ENCODE measurements around the gene FBXO21. TPM values are rescaled to one million over a fixed set of nuclear protein-coding genes. Genes with fewer than 3 reads are reported as not detected.

FBXO21 gene
- polyA plus RNA-seq, 3 donors = 7.7 to 19.1 (median 17.2) TPM

DNA sequence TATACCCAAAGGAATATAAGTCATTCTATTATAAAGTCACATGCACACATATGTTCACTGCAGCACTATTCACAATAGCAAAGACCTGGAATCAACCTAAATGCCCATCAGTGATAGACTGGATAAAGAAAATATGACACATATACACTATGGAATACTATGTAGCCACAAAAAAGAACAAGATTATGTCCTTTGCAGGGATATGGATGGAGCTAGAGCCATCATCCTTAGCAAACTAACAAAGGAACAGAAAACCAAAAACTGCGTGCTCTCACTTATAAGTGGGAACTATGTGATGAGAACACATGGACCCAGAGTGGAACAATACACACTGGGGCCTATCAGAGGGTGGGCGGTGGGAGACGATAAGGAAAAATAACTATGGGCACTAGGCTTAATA, 21.3 kb downstream of the FBXO21 start:
- Mint-ChIP-seq H3K27ac (no peak overlapping the region), H3K27me3 (ENCODE audit: low read depth in 3 of 3) (peaks cover 0 to 2% (median 0%) of the 10 kb centered on the region in 3 donors), H3K9me3 (no peaks in the 10 kb centered on the region), H3K4me3 (no peak overlapping the region), H3K4me1 (peaks cover 2% of the 10 kb centered on the region), H3K36me3 (peaks cover 85 to 100% of the 10 kb centered on the region in 2 donors)
- WGBS (ENCODE audit: insufficient coverage) = no CpG with 5 or more reads among the region's 3 CpGs
- no peak overlapping the region for H3K4me2 ChIP-seq (replicated peaks; ENCODE audit: extremely low read depth, low read length, poor library complexity, severe bottlenecking)
- H2AFZ ChIP-seq (ENCODE audit: insufficient read depth, low read depth, low read length, poor library complexity, severe bottlenecking) = no peak overlapping the region
- H3K79me2 ChIP-seq (ENCODE audit: insufficient read depth, low read length) = no peaks in the 10 kb centered on the region
- H3K27me3 ChIP-seq (ENCODE audit: control insufficient read depth in 2 of 2, insufficient read depth in 2 of 2, low read length in 2 of 2) = no peaks in the 10 kb centered on the region
- DNase-seq = no peak
- H3K36me3 ChIP-seq (replicated peaks in 1 of 2; ENCODE audit: control insufficient read depth in 1 of 2, insufficient read depth in 2 of 2, low read length in 2 of 2) = peaks cover 71 to 97% of the 10 kb centered on the region in 2 donors
- H4K20me1 ChIP-seq (ENCODE audit: insufficient read depth, low read length) = no peaks in the 10 kb centered on the region
- H3K4me1 ChIP-seq (ENCODE audit: control insufficient read depth in 1 of 2, insufficient read depth in 2 of 2, low read length in 2 of 2) = no peaks in the 10 kb centered on the region
- no peak overlapping the region for H3K27ac ChIP-seq (ENCODE audit: low read depth in 1 of 2, low read length in 2 of 2)
- no peak overlapping the region for H3K9ac ChIP-seq (ENCODE audit: insufficient read depth, low read length, poor library complexity, severe bottlenecking)
- TF ChIP-seq, protein P1, sequence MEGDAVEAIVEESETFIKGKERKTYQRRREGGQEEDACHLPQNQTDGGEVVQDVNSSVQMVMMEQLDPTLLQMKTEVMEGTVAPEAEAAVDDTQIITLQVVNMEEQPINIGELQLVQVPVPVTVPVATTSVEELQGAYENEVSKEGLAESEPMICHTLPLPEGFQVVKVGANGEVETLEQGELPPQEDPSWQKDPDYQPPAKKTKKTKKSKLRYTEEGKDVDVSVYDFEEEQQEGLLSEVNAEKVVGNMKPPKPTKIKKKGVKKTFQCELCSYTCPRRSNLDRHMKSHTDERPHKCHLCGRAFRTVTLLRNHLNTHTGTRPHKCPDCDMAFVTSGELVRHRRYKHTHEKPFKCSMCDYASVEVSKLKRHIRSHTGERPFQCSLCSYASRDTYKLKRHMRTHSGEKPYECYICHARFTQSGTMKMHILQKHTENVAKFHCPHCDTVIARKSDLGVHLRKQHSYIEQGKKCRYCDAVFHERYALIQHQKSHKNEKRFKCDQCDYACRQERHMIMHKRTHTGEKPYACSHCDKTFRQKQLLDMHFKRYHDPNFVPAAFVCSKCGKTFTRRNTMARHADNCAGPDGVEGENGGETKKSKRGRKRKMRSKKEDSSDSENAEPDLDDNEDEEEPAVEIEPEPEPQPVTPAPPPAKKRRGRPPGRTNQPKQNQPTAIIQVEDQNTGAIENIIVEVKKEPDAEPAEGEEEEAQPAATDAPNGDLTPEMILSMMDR (IDR thresholded peaks at IDR 0.05) = no peak
- no peak overlapping the region for H3K4me3 ChIP-seq (replicated peaks in 1 of 3; ENCODE audit: low read depth in 2 of 3, low read length in 3 of 3)
- intact Hi-C loops (cut with micrococcal nuclease) = no loop called here
- no peaks in the 10 kb centered on the region for H3K9me3 ChIP-seq (replicated peaks in 1 of 2; ENCODE audit: control insufficient read depth in 1 of 2, insufficient read depth in 1 of 2, low read length in 2 of 2)

DNA sequence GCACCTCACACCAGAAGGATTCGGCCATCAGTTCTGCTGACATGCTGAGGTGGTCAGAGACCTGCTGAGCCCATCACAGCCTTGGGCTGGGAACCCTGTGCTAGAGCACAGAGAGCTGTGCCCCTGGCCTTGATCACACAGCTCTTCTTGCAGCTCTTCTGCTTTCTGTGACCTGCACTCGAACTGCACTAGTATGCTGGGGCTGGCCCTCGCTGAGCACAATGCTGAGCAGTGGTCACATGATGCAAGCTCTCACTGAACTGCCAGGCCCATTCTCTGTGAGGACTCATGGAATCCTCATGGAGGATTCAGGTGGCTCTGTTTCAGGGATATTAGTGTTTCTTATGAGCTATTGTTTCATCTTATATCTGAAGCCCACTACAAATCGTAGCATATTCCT, 22.5 kb downstream of the FBXO21 start:
- TF ChIP-seq, protein P1 (IDR thresholded peaks at IDR 0.05) = no peak
- H3K4me1 ChIP-seq (ENCODE audit: control insufficient read depth in 1 of 2, insufficient read depth in 2 of 2, low read length in 2 of 2) = no peaks in the 10 kb centered on the region
- H3K36me3 ChIP-seq (replicated peaks in 1 of 2; ENCODE audit: control insufficient read depth in 1 of 2, insufficient read depth in 2 of 2, low read length in 2 of 2) = peaks cover 73 to 96% of the 10 kb centered on the region in 2 donors
- DNase-seq = no peak
- H3K4me2 ChIP-seq (replicated peaks; ENCODE audit: extremely low read depth, low read length, poor library complexity, severe bottlenecking) = no peak overlapping the region
- Mint-ChIP-seq H3K36me3 (peaks cover 85 to 100% of the 10 kb centered on the region in 2 donors), H3K9me3 (no peaks in the 10 kb centered on the region), H3K4me1 (peaks cover 2% of the 10 kb centered on the region), H3K4me3 (no peak overlapping the region), H3K27me3 (ENCODE audit: low read depth in 3 of 3) (peaks cover 0 to 2% (median 2%) of the 10 kb centered on the region in 3 donors), H3K27ac (no peak overlapping the region)
- no peaks in the 10 kb centered on the region for H3K27me3 ChIP-seq (ENCODE audit: control insufficient read depth in 2 of 2, insufficient read depth in 2 of 2, low read length in 2 of 2)
- no peak overlapping the region for H3K27ac ChIP-seq (ENCODE audit: low read depth in 1 of 2, low read length in 2 of 2)
- WGBS (ENCODE audit: insufficient coverage) = 91% methylated on average over 3 of the region's 4 CpGs
- H3K9me3 ChIP-seq (replicated peaks in 1 of 2; ENCODE audit: control insufficient read depth in 1 of 2, insufficient read depth in 1 of 2, low read length in 2 of 2) = no peaks in the 10 kb centered on the region
- no peak overlapping the region for H3K9ac ChIP-seq (ENCODE audit: insufficient read depth, low read length, poor library complexity, severe bottlenecking)
- H4K20me1 ChIP-seq (ENCODE audit: insufficient read depth, low read length) = no peaks in the 10 kb centered on the region
- H3K79me2 ChIP-seq (ENCODE audit: insufficient read depth, low read length) = no peaks in the 10 kb centered on the region
- H2AFZ ChIP-seq (ENCODE audit: insufficient read depth, low read depth, low read length, poor library complexity, severe bottlenecking) = no peak overlapping the region
- no peak overlapping the region for H3K4me3 ChIP-seq (replicated peaks in 1 of 3; ENCODE audit: low read depth in 2 of 3, low read length in 3 of 3)
- intact Hi-C loops (cut with micrococcal nuclease) = no loop called here
